SK-N-SH treated with all-trans-retinoic acid at 6 μM for 48 hours (cell line): ENCODE data around the gene UPK1A.

ENCODE experiments used
- ARNTL ChIP-seq: fragments of 450-650 bp; formaldehyde crosslinking; IDR thresholded peaks from 2 replicates; pipeline ENCODE4 v1.5.0; 2020; ENCODE audit warnings: low read depth, mild to moderate bottlenecking, moderate library complexity, borderline replicate concordance
- CSDC2 ChIP-seq: fragments of 250-450 bp; sonication (Bioruptor Pico); IDR thresholded peaks from 2 replicates; pipeline ENCODE4 v1.5.0; 2020; ENCODE audit warnings: mild to moderate bottlenecking, moderate library complexity
- ESRRG ChIP-seq: fragments of 250-450 bp; sonication (Bioruptor Pico); IDR thresholded peaks from 2 replicates; pipeline ENCODE4 v1.6.1; 2021; ENCODE audit warnings: mild to moderate bottlenecking
- PPARA ChIP-seq: fragments of 250-450 bp; sonication (Bioruptor Pico); IDR thresholded peaks from 2 replicates; pipeline ENCODE4 v1.5.0; 2020; ENCODE audit warnings: mild to moderate bottlenecking, borderline replicate concordance
- SNAI2 ChIP-seq: fragments of 250-450 bp; sonication (Bioruptor Pico); IDR thresholded peaks from 2 replicates; pipeline ENCODE4 v1.5.0; 2020; ENCODE audit warnings: mild to moderate bottlenecking, moderate library complexity
- ZNF565 ChIP-seq: fragments of 450-650 bp; formaldehyde crosslinking; conservative IDR thresholded peaks from 2 replicates; pipeline ENCODE4 v1.5.0; 2020; ENCODE audit warnings: low read depth, mild to moderate bottlenecking, moderate library complexity
- TF ChIP-seq, protein P1 (sequence below): fragments of 250-450 bp; sonication (Bioruptor Pico); IDR thresholded peaks from 2 replicates; pipeline ENCODE4 v1.8.0; 2020; ENCODE audit warnings: mild to moderate bottlenecking, moderate library complexity, borderline replicate concordance
- TF ChIP-seq, protein P2 (sequence below): fragments of 250-450 bp; sonication (Bioruptor Pico); IDR thresholded peaks from 2 replicates; pipeline ENCODE4 v1.5.1; 2020; ENCODE audit warnings: low read depth, mild to moderate bottlenecking, moderate library complexity

DNA sequence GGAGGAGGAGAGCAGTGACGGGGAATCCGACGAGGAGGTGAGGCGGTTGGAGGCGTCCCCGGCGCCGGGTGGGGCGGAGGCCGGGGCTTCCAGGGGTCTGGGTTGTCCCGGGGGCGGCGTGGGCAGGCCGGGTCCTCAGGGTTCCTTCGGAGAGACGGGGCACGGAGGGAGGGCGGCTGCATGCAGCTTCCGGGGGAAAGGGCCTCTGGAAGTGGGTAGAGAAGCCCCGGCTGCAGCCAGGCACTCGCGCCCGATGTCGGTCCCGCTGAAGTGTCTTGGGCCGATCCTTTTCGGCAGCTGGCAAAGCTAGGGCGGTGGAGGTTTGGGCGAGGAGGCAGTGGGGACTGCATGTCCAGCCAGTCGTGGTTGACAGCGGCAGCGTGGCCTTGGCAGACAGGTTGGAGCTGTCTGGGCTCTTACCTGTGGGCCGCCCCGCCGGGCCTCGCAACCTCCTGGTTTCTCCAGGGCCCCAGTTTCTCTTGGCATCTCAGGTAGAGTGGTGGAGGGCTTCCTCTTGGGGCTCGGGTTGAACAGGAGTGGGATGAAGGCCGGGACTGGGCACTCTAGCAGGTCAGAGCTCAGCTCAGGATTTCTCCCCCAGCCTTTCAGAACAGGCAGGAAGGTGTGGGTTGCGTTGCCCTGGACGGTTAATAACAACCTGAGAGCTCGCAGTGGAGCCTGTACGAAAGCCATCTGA is 52.2 kb downstream of the UPK1A start:
- TF ChIP-seq, protein P1, sequence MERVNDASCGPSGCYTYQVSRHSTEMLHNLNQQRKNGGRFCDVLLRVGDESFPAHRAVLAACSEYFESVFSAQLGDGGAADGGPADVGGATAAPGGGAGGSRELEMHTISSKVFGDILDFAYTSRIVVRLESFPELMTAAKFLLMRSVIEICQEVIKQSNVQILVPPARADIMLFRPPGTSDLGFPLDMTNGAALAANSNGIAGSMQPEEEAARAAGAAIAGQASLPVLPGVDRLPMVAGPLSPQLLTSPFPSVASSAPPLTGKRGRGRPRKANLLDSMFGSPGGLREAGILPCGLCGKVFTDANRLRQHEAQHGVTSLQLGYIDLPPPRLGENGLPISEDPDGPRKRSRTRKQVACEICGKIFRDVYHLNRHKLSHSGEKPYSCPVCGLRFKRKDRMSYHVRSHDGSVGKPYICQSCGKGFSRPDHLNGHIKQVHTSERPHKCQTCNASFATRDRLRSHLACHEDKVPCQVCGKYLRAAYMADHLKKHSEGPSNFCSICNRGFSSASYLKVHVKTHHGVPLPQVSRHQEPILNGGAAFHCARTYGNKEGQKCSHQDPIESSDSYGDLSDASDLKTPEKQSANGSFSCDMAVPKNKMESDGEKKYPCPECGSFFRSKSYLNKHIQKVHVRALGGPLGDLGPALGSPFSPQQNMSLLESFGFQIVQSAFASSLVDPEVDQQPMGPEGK (CRISPR knock-in tag): no peak
- TF ChIP-seq SNAI2 (CRISPR knock-in tag) (no peak), ESRRG (CRISPR knock-in tag) (no peak), ZNF565 (CRISPR knock-in tag) (no peak), CSDC2 (CRISPR knock-in tag) (no peak), PPARA (CRISPR knock-in tag) (no peak), ARNTL (no peak)
- TF ChIP-seq, protein P2, sequence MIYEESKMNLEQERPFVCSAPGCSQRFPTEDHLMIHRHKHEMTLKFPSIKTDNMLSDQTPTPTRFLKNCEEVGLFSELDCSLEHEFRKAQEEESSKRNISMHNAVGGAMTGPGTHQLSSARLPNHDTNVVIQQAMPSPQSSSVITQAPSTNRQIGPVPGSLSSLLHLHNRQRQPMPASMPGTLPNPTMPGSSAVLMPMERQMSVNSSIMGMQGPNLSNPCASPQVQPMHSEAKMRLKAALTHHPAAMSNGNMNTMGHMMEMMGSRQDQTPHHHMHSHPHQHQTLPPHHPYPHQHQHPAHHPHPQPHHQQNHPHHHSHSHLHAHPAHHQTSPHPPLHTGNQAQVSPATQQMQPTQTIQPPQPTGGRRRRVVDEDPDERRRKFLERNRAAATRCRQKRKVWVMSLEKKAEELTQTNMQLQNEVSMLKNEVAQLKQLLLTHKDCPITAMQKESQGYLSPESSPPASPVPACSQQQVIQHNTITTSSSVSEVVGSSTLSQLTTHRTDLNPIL (CRISPR knock-in tag): no peak
